HL-60 (cell line): ENCODE data around the gene CALU.

Experiments
- CTCF ChIP-seq: IDR thresholded peaks from one replicate; pipeline ENCODE4 v1.5.1; 2011; ENCODE audit warnings: low read length, control low read depth, inconsistent platforms; ENCODE audit not compliant: insufficient read depth
- GABPA ChIP-seq: IDR thresholded peaks from 2 replicates; pipeline ENCODE4 v1.6.1; 2012; ENCODE audit warnings: low read depth
- POLR2AphosphoS5 ChIP-seq: IDR thresholded peaks from 2 replicates; pipeline ENCODE4 v1.6.1; 2012; ENCODE audit warnings: low read depth
- REST ChIP-seq: IDR thresholded peaks from 2 replicates; pipeline ENCODE4 v1.6.1; 2012; ENCODE audit warnings: low read depth; ENCODE audit not compliant: insufficient replicate concordance
- SPI1 ChIP-seq: IDR thresholded peaks from 2 replicates; pipeline ENCODE4 v1.6.1; 2012; ENCODE audit warnings: low read depth, mild to moderate bottlenecking, borderline replicate concordance

GRCh38 chr7:128726737-128727072, 12.5 kb upstream of the CALU start:
- TF ChIP-seq CTCF (no peak), REST (no peak), SPI1 (no peak), GABPA (no peak), POLR2AphosphoS5 (no peak)
